Activated naive CD8-positive, alpha-beta T cell treated with anti-CD3 and anti-CD28 coated beads, Interleukin-2, amount 50 U/mL, for 16 hours (primary cell): ENCODE data around the gene ITGB5.

Experiments
- DNase-seq: peaks from one replicate; pipeline ENCODE4 v3.0.0-alpha.2; 2020; ENCODE audit warnings: low read depth, low spot score

The ITGB5 gene

GRCh38 chr3:124867511-124867910, 19.7 kb downstream of the ITGB5 start:
- no peak for DNase-seq

DNA sequence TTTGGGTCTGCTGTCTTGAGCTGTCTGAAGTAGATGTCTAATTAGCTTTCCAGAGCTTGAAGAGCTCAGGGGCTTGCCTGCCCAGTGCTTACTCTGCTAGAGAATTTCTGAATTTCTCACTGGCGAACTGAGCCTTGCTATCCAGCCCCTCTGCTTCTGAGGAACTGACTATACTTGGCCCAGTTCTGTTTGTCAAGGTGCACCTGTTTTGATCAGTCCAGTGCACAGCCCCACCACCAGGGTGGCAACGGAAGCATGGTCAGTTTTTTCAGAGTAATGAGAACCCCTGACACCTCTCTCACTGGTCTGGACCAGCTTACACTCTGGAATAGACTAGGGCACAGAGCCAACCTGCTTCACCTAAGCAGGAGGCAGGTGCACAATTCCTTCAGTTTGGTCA, 25.2 kb downstream of the ITGB5 start:
- DNase-seq, result no peak

- no peak for DNase-seq
Observed at GRCh38 chr3:124861041-124861440, 26.1 kb downstream of the ITGB5 start.

- no peak for DNase-seq
Observed at GRCh38 chr3:124860599-124860998, 26.6 kb downstream of the ITGB5 start.

GRCh38 chr3:124859025-124859424, 28.1 kb downstream of the ITGB5 start:
- DNase-seq, result no peak

DNA sequence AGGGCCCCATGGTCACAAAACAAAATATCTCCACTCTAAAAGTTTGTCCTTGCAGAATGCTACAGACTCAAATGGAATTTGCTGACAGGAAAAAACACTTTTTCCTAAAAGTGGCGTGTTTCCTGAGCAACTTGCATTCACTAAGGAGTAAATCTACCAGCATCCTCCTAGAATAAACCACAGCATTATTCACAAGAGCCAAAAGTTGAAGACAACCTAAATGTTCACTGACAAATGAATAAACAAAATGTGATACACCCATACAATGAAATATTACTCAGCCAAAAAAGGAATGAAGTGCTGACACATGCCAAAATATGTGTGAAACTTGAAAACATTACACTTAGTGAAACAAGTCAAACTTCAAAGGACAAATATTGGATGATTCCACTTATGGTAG, 28.9 kb downstream of the ITGB5 start:
- no peak for DNase-seq

- DNase-seq, result no peak
Observed at GRCh38 chr3:124856677-124857076, 30.5 kb downstream of the ITGB5 start.

DNA sequence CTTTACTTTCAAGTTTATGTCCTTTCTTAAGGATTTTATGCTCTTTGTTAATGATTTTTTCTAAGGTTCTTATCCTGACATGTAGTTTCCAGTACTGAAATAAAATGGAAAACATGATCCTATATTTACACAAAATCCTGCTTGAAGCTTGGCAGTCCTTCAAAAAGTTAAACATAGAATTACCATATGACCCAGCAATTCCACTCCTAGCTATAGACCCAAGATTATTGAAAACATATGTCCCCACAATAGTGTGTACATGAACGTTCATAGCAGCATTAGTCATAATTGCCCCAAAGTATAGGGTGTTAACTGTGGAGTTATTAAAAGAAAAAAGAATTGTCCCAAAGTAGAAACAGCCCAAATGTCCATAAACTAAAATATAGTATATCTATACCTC, 33.2 kb downstream of the ITGB5 start:
- no peak for DNase-seq

DNA sequence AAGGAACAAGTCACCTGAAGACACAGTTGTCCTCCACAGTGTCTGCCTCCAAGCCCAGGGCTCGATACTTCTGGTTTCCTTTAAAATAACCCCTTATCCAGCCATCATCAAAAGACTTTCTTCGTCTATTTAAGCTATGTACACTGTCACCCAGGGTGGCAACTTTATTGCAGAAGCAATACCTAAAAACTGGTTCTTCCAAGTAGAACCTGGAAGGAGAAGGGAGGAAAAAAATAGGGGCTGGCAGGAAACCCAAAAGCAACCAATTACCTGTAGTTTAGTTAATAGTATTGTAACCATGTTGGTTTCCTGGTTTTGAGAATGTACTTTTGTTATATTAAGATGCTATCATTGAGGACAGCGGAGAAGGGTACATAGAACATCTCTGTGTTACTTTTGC, 33.7 kb downstream of the ITGB5 start:
- no peak for DNase-seq

GRCh38 chr3:124851905-124852304, 35.3 kb downstream of the ITGB5 start:
- no peak for DNase-seq

DNA sequence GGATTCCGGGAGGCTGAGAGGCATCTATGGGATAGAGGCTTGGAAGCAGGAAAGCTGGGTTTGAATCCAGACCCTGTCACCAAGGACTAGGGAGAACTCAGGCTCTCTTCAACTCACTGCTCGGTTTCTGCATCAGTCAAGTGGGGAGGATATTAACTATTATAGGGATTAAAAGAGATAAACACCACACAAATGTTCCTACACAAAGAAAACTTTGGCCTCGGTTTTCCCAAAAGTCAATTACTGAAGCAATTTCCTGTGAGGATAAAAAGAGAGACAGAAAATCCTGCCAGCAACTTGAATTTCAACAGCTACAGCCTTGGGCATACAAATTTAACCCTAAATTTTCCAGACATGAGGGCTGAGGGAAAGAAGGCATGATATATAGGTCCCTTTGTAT, 36.0 kb downstream of the ITGB5 start:
- DNase-seq, result no peak

DNA sequence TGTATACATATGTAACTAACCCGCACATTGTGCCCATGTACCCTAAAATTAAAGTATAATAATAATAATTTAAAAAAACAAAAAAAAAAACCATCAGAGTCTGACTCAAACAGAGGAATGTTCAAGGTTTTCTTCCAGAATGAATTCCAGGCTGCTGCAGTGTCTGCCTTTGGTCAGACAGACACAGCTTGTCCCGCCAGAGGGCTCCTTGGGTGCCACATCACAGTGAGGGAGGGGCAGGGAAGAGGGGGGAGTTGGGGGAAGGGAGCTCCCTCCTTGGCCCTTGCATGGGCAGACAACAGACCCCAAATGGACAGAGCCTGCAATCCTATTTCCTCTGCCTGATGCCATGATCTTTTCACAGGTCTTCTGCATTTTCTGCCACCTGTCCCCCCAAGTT, 36.5 kb downstream of the ITGB5 start:
- DNase-seq, result no peak

DNA sequence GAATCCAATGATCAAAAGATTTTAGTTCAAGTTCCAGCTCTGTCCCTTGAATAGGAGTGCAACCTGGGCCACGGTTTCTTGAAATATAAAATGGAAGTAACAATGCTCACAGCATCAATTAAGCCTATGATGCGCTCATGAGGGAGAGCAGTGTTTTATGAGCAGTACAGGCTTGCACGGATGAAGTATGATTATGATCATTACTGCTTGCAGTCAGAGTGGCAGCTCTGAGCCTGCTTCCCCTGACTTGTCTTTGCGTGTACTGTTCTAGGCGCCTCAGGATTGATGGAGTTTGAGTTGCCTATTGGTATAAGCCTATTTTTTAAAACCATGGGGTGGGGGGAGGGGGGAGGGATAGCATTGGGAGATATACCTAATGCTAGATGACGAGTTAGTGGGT, 37.0 kb downstream of the ITGB5 start:
- DNase-seq, result no peak

GRCh38 chr3:124848300-124848699, 38.9 kb downstream of the ITGB5 start:
- DNase-seq, result no peak

DNA sequence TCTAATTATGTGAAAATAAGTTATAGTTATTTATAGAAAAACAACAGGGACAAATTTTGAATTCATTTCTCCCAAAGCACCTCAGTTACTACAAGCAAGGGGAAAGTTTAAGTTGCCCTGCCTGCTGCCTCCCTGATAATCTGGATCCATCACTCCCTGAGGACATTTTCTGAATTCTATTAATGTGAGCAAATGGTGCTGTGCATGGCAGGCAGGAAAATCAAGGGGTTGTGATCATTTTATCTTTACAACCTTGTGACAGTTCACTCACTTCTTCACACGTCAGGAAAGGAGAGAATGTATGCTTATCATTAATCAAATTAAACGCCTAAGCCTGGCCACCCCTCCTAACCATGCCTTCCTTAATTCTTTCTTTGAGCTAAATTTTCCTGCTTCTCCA, 39.3 kb downstream of the ITGB5 start:
- DNase-seq, result no peak

- DNase-seq, result no peak
Observed at GRCh38 chr3:124847051-124847450, 40.1 kb downstream of the ITGB5 start.

GRCh38 chr3:124846189-124846588, 41.0 kb downstream of the ITGB5 start:
- no peak for DNase-seq

DNA sequence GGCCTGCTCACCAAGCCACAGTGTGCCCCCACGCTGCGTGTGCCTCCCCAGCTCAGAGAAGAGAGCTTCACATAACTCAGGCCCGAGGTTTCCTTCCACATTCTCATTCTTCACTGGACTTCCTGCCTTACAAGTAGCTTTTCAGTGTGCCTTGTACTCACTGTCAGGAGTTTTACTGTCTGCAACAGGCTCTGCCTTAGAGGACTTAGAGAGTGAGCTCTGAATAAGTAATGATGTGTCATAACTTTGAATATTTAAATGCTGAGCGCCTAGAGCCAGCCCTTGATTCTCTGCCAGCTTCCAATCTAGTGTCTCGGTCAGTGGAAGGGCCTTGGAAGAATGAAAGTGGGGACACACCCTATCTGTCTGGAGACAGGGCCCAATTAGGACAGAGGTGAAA, 41.8 kb downstream of the ITGB5 start:
- no peak for DNase-seq

DNA sequence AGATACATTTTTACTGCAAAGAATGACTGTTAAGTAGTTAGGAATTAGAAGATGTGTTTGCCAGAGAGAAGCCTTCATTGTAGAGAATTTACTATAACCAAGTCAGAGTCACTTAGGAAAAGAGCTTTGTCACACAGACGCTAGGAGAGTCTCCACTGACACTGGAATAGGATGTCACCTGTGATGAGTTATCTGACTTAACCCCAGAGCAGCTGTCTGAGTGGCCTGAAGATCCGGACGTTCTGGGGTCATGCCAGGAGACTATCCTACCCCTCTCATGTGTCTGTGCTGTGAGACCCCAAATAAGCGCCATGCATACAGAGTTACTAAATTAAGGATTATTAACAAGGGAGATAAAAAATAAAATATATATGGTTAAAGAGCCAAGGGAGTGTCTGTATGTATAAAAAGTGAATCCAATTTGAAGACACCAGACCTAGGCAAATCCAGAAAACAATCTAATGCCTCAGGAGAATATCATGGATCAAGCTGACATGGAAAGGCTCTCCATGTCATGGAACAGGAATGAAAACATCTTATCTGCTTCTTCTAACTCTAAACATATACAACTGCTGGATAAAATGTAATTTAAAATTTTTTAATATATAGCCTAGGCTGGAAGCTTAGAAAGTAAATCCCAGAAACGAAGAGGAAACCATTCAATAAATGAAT, 43.5 kb downstream of the ITGB5 start:
- DNase-seq, result no peak

- DNase-seq, result no peak
Observed at GRCh38 chr3:124843047-124843446, 44.1 kb downstream of the ITGB5 start.

DNA sequence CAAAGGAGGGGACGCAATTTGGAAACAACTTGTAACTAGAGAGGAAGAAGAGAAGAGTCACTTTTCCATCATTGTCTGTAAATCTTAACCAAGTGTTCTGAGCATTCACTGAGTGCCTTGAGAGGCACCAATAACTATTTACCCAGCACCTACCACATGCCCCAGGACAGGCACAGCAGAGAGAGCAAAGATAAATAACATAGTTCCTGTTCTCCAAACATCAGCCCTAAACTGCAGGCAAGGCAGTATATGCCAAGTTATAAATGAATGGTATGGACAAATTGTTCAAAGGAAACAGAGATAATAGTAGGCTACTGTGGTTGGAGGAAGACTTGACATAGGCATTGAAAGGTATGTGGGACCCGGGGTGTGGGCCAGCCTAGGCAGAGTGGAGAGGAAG, 45.6 kb downstream of the ITGB5 start:
- no peak for DNase-seq

- no peak for DNase-seq
Observed at GRCh38 chr3:124840331-124840730, 46.8 kb downstream of the ITGB5 start.

GRCh38 chr3:124839896-124840295, 47.3 kb downstream of the ITGB5 start:
- DNase-seq, result no peak

DNA sequence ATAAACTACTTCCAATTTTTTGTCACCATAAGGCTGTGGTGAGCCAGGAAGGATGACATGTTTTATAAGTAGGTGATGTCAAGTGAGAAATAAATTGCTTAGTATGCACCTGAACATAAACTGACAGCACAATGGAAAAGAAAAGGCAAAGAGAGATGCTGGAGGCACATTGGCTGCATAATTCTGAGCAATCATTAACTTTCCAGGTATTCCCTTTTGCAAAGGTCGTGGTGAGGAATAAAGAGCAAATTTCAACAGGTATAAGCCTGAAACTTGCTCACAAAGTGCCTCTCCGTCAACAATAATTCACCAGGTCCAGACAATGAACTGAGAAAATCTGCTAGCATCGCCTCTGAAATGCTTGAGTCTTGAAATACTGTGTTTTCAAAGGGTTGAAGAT, 48.2 kb downstream of the ITGB5 start:
- DNase-seq, result no peak
